A549 treated with DMSO at 1 μM for 4 hours (cell line): ENCODE data around the gene ADAP2. TPM values are rescaled to one million over a fixed set of nuclear protein-coding genes. Genes with fewer than 3 reads are reported as not detected.

Experiments
- total RNA-seq: library from RNA; stranded (reverse); fragments of 200-300 nt; extraction: Qiagen RNA extraction; gene quantifications from 5 replicates; pipeline ENCODE4 v1.2.3, GENCODE V29; 2022; ENCODE audit warnings: low read depth

ADAP2 gene
- 2.6 to 3.7 TPM (median 3.0 TPM) in 5 replicates for total RNA-seq

GRCh38 chr17:30921544-30922196 is at the start of gene ADAP2:
Gene ADAP2, plus strand, starts transcription at chr17:30921945. Its CDS starts 70 bp downstream, at chr17:30922015.

DNA sequence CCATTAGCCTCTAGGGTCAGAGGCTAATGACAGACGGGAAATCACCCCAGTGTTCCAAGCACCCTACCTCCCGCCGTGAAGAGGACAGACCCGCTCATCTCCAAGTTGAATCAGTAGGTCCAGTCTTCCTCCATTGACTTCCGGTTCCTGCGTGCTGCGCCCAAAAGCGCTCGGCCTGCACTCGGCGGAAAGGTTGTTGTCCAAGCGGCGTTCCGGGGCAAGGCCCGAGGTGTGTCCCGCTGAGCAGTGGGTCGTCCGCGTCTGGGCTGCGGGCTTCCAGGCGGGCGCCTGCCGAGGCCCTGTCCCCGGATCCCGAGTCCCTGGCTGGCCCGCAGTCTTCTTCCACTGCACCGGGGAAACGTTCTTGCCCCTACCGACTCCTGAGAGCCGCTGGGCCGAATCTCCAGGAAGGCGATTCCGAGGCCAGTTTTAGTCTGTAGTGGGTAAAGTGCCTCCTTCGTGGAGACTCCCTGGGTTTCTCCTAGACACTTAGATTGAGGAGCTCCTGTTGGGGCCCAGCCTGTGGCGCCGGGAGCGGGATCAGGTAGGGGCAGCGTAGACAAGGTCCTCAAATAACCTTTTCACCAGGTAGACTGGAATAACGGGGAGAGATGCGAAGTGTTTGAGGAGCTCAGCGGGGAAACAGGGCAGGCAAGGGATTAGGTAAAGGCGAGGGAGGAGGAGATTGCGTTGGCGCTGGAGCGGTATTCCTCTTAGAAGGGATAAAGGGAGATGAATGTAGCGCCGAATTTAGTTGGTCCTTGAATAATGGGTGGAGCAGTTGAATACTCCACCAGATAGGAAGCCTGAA is 15.4 kb upstream of the ADAP2 start, which contains the start of gene TEFM:
Gene TEFM, minus strand, starts transcription at position 138 of the 811 bp plus-strand sequence. Its CDS starts 40 bp downstream, at position 98.

DNA sequence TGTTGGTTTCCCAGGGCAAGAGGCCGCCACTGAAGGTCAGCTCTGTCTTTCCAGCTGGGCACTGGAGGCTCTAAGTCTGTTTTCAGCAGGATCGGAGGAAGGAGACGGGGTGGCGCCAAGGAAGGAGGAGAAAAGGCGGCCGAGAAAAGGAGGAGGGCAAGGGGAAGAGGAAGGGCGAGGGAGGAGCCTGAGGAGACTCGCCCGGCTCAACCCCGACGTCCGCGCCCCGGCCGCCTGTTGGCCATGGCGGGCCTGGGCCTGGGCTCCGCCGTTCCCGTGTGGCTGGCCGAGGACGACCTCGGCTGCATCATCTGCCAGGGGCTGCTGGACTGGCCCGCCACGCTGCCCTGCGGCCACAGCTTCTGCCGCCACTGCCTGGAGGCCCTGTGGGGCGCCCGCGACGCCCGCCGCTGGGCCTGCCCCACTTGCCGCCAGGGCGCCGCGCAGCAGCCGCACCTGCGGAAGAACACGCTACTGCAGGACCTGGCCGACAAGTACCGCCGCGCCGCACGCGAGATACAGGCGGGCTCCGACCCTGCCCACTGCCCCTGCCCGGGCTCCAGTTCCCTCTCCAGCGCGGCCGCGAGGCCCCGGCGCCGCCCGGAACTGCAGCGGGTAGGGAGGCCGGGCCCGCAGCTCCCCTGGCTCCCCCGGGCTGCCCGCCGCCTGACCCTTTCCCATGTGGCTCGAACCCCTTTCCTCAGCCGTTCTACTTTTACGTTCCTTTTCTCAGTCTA is 49.3 kb downstream of the ADAP2 start, which contains the start of gene RNF135:
Gene RNF135, plus strand, starts transcription at position 209 of the 737 bp plus-strand sequence. Its CDS starts 35 bp downstream, at position 244.

Other genes with a start within 250 kb of the ADAP2 start
- 13.4 to 18.3 TPM (median 17.7 TPM) in 5 replicates for gene CRLF3, start 97.3 kb upstream of the ADAP2 start, total RNA-seq
- gene ATAD5, start 90.0 kb upstream of the ADAP2 start, total RNA-seq: 4.3 to 6.5 TPM (median 5.2 TPM) in 5 replicates
- gene TEFM, start 15.7 kb upstream of the ADAP2 start, total RNA-seq: 21.2 to 29.3 TPM (median 24.8 TPM) in 5 replicates
- 24.6 to 26.6 TPM (median 26.3 TPM) in 5 replicates for gene RNF135, start 49.1 kb downstream of the ADAP2 start, total RNA-seq
- gene NF1, start 173.0 kb downstream of the ADAP2 start, total RNA-seq: 19.1 to 25.4 TPM (median 24.5 TPM) in 5 replicates